GM12873 (cell line): ENCODE data around the gene TBC1D1.

ENCODE experiments used
- CTCF ChIP-seq: IDR thresholded peaks from 2 replicates; pipeline ENCODE4 v1.5.1; 2012; ENCODE audit warnings: low read depth, mild to moderate bottlenecking, moderate library complexity, low read length, control low read depth; ENCODE audit not compliant: insufficient read depth; ENCODE audit errors: missing control alignments

The TBC1D1 gene

GRCh38 chr4:37902738-37903693 is 12.1 kb downstream of the TBC1D1 start:
- no peak for TF ChIP-seq CTCF

GRCh38 chr4:37903901-37904300 is 13.0 kb downstream of the TBC1D1 start:
- no peak for TF ChIP-seq CTCF

- no peak for TF ChIP-seq CTCF
Measured at GRCh38 chr4:37904824-37905223, 13.9 kb downstream of the TBC1D1 start.

GRCh38 chr4:37905533-37906169 is 14.8 kb downstream of the TBC1D1 start:
- TF ChIP-seq CTCF = no peak

- TF ChIP-seq CTCF = no peak
Measured at GRCh38 chr4:37908488-37909331, 17.8 kb downstream of the TBC1D1 start.

GRCh38 chr4:37909332-37910090 is 18.6 kb downstream of the TBC1D1 start:
- TF ChIP-seq CTCF = no peak

- TF ChIP-seq CTCF = no peak
Measured at GRCh38 chr4:37910091-37910486, 19.2 kb downstream of the TBC1D1 start.
